ENCODE data around the gene MACROD2. TPM values are rescaled to one million over a fixed set of nuclear protein-coding genes. Genes with fewer than 3 reads are reported as not detected.

Gene MACROD2
- total RNA-seq, 1 donor from 2014 or later, result 2.4 TPM

DNA sequence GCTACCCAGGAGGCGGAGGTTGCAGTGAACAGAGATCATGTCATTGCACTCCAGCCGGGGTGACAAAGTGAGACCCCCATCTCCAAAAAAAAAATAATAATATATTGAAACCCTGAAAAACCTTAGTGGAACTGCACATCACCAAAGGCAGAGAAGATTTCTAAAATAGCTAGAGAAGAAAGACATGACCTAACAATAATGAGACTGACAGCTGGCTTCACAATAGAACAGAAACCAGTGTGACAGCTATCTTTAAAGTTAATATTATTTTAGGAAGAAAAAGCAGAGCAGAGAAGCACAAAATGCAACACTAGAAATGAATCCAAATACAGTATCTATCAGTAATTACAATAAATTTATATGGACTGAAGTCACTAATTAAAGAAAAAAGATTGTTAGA lies 409.2 kb downstream of the MACROD2 start:
- DNase-seq (ENCODE audit: low read depth) (no peak), FAIRE-seq (no peak)
- Mint-ChIP-seq H3K4me3 (ENCODE audit: unreplicated experiment) (no peak overlapping the region), H3K27ac (ENCODE audit: unreplicated experiment) (no peak overlapping the region), H3K36me3 (ENCODE audit: low read depth, unreplicated experiment) (no peaks in the 10 kb centered on the region), H3K27me3 (ENCODE audit: low read depth, unreplicated experiment) (no peaks in the 10 kb centered on the region), H3K9me3 (ENCODE audit: unreplicated experiment) (no peaks in the 10 kb centered on the region), H3K4me1 (ENCODE audit: low read depth, unreplicated experiment) (peaks cover 10% of the 10 kb centered on the region)
- Histone ChIP-seq H3K9ac (ENCODE audit: low read length) (no peak overlapping the region), H2AFZ (ENCODE audit: low read depth, low read length) (no peak overlapping the region), H3K4me1 (ENCODE audit: insufficient read depth, low read length) (peaks cover 4% of the 10 kb centered on the region), H3K27me3 (ENCODE audit: insufficient read depth, low read length) (no peaks in the 10 kb centered on the region), H3K27ac (ENCODE audit: low read depth, low read length) (no peak overlapping the region), H3K79me2 (ENCODE audit: insufficient read depth, low read length) (no peaks in the 10 kb centered on the region), H4K20me1 (ENCODE audit: insufficient read depth, low read length) (no peaks in the 10 kb centered on the region), H3K4me3 (ENCODE audit: insufficient read depth, low read depth, low read length) (no peak overlapping the region), H3K9me3 (ENCODE audit: insufficient read depth, low read depth, low read length) (no peaks in the 10 kb centered on the region), H3K36me3 (ENCODE audit: insufficient read depth, low read length) (no peaks in the 10 kb centered on the region), H3K4me2 (ENCODE audit: low read length) (no peak overlapping the region)
- TF ChIP-seq CTCF (IDR thresholded peaks at IDR 0.05; ENCODE audit: insufficient read depth, low read depth, low read length) (no peak), EZH2 (IDR thresholded peaks at IDR 0.05; ENCODE audit: insufficient read depth, low read length) (no peak)

DNA sequence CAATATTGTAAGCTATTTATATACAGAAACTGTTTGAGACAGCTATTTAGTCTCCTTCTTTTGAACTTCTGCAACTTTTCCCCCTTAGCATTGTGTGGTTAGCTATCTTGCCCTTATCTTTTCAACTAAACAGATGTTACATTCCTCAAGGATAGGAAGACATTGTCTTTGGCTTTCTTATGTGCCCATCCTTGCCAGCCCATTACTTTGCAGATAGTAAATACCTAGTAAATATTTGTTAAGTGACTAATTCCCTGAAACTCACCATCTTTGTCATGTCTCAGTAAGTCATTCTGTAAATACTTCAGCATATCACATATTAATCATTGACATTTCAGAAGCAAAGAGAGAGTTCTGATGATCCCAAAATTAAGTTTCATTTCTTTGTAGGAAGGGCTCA lies 411.2 kb downstream of the MACROD2 start:
- FAIRE-seq, result no peak

More for the DNA sequence above, 411.2 kb downstream of the MACROD2 start:
- Mint-ChIP-seq H3K4me1 (ENCODE audit: low read depth, unreplicated experiment) (peaks cover 12% of the 10 kb centered on the region), H3K27me3 (ENCODE audit: low read depth, unreplicated experiment) (no peaks in the 10 kb centered on the region), H3K9me3 (ENCODE audit: unreplicated experiment) (no peaks in the 10 kb centered on the region), H3K36me3 (ENCODE audit: low read depth, unreplicated experiment) (no peaks in the 10 kb centered on the region), H3K4me3 (ENCODE audit: unreplicated experiment) (no peak overlapping the region), H3K27ac (ENCODE audit: unreplicated experiment) (no peak overlapping the region)
- Histone ChIP-seq H2AFZ (ENCODE audit: low read depth, low read length) (no peak overlapping the region), H3K9ac (ENCODE audit: low read length) (no peak overlapping the region), H4K20me1 (ENCODE audit: insufficient read depth, low read length) (no peaks in the 10 kb centered on the region), H3K27ac (ENCODE audit: low read depth, low read length) (no peak overlapping the region), H3K36me3 (ENCODE audit: insufficient read depth, low read length) (no peaks in the 10 kb centered on the region), H3K9me3 (ENCODE audit: insufficient read depth, low read depth, low read length) (no peaks in the 10 kb centered on the region), H3K4me1 (ENCODE audit: insufficient read depth, low read length) (peaks cover 4% of the 10 kb centered on the region), H3K4me2 (ENCODE audit: low read length) (no peak overlapping the region), H3K79me2 (ENCODE audit: insufficient read depth, low read length) (no peaks in the 10 kb centered on the region), H3K27me3 (ENCODE audit: insufficient read depth, low read length) (no peaks in the 10 kb centered on the region), H3K4me3 (ENCODE audit: insufficient read depth, low read depth, low read length) (no peak overlapping the region)
- TF ChIP-seq EZH2 (IDR thresholded peaks at IDR 0.05; ENCODE audit: insufficient read depth, low read length) (no peak), CTCF (IDR thresholded peaks at IDR 0.05; ENCODE audit: insufficient read depth, low read depth, low read length) (no peak)
- peak; percentile 44 for DNase-seq (ENCODE audit: low read depth)
